GM12801 (cell line): ENCODE data around the gene MISP.

Experiments
- TF ChIP-seq, protein P1 (sequence below): IDR thresholded peaks from one replicate; pipeline ENCODE4 v1.5.1; 2011; ENCODE audit warnings: control low read depth; ENCODE audit not compliant: insufficient read length; ENCODE audit errors: extremely low read depth

Gene MISP

DNA sequence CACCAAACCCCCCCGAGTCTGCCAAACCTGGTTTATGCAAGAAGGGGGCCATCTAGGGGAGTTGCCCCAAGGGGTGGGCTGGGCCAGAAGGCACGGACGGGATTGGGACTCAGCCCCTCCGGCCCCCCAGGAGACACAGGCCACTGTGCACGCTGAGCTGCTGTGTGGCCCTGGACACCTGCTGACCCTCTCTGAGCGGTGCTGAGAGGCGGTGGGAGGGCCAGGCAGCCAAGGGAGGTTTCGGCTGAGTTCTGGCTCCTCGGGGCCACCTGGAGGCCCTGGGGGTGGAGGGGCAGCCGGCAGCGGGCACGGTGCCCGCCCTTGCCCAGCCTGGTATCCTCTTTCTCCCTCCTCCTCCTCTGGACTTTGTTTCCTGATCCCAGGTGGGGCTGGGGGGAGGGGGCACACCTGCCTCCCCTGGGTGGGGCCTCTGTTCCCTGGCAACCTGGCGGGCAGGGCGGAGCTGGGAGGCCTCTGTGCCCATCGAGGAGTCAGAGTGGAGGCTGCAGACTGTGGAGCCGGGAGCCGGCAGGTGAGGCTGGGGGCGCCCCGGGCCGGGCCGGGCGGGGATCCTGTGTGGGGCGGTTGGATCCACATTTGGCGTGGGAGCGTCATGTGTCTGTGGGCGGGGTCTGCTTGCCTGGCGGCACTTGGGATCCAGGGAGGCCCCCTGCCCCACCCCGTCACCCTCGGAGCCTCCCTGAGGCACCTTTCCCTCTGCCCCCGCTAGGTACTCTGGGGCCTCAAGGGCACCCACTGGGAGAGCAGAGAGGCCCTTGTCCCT, at the start of gene MISP:
Gene MISP (plus strand): TSS at position 473 of the 784 bp plus-strand sequence. CDS start 5,835 bp downstream, outside the sequence.
- TF ChIP-seq, protein P1, sequence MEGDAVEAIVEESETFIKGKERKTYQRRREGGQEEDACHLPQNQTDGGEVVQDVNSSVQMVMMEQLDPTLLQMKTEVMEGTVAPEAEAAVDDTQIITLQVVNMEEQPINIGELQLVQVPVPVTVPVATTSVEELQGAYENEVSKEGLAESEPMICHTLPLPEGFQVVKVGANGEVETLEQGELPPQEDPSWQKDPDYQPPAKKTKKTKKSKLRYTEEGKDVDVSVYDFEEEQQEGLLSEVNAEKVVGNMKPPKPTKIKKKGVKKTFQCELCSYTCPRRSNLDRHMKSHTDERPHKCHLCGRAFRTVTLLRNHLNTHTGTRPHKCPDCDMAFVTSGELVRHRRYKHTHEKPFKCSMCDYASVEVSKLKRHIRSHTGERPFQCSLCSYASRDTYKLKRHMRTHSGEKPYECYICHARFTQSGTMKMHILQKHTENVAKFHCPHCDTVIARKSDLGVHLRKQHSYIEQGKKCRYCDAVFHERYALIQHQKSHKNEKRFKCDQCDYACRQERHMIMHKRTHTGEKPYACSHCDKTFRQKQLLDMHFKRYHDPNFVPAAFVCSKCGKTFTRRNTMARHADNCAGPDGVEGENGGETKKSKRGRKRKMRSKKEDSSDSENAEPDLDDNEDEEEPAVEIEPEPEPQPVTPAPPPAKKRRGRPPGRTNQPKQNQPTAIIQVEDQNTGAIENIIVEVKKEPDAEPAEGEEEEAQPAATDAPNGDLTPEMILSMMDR: no peak

DNA sequence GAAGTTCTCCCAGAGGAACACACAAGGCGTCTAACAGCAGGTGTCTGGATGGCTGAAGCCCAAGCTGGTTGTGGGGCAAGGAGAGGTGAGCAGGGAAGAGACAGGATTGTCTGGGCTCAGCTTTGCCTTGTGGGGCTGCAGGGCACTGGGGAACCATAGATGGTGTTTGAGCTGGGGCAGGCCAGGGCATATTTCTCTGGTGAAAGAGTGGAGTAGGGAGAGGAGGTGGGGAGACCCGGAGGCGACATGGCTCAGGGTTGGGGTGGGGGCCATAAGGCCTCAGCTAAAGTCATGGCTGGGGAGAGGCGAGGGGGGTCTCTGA, 47.6 kb upstream of the MISP start:
- TF ChIP-seq, protein P1: no peak

GRCh38 chr19:703651-704446, 47.1 kb upstream of the MISP start:
- TF ChIP-seq, protein P1: no peak

DNA sequence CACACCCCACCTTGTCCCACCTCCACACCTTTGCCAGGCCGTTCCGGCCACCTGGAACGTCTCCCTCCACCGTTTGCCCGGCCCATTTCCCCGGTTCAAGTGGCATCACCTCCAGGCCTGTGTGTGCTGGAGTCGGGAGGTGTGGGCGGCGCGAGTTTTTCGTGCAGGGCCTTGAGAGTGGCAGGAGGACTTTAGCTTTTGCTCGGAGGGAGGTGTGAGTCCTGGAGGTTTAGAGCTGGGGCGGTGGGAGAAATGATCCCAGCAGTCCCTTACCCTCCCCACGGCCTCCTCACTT, 46.5 kb upstream of the MISP start:
- TF ChIP-seq, protein P1: no peak

DNA sequence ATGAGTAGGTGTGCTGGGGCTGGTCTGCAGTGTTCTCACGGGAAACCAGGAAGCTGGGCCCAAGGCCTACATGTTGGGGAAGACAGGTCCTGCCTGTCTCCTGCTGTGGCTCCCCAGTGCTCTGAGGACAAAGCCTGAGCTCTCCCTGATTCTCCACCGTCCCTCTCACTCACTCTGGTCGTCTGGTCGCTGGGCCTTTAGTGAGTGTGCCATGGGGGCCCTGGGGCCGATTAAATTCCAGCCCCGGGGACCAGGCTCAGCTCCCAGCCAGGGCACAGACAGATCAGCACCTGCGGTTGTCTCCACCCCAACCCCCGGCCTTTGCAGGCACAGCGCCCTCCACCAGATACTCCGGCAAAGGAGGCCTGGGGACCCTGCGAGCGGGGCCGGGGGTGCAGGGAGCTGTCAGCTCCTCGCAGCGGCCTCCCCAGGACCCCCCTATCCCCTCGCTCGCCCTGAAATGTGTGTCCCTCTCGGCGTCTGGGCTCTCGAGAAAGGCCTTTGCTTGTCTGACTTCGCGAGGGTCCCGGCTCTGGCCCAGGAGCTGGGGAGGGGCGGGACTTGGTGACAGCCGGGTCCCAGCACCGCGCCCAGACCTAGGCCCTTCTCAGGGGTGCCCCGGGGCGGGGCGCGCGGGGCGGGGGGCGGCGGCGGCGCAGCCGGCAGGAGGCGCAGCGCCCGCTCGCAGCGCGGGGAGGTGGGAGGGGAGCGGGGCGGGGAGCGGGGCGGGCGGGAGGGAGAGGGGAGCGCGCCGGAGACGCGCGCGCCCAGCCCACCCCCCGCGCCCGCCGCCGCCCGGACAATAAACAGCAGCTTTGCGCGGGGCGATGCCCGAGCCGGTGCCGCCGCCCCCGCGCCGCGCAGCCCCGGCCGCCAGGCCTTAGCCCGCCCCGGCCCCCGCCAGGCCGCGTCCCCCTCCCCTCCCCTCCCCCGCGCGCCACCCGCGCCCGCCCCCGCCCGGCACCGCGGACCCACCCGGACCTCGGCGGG, 42.5 kb upstream of the MISP start, which contains the start of gene PALM:
Gene PALM (plus strand): TSS at position 782 of the 990 bp plus-strand sequence. CDS start 212 bp downstream, outside the sequence.
- TF ChIP-seq, protein P1: no peak

- TF ChIP-seq, protein P1: no peak
Observed at GRCh38 chr19:709196-709964, 41.5 kb upstream of the MISP start.
